Activated CD4-positive, alpha-beta memory T cell treated with anti-CD3 and anti-CD28 coated beads, Interleukin-2, amount 10 ng/mL, durations not matched to agents 7 days and 5 days (primary cell): ENCODE data around the gene PLEKHG4. TPM values are rescaled to one million over a fixed set of nuclear protein-coding genes. Genes with fewer than 3 reads are reported as not detected.

Experiments used
- CTCF ChIA-PET: fragments of 350-600 bp; sonication (Branson Sonifier 250); formaldehyde crosslinking; loops from one replicate; lab custom pipeline; 2021; ENCODE audit warnings: antibody characterized with exemption, inconsistent platforms; lab: Charles Lee
- POLR2A ChIA-PET: fragments of 350-600 bp; sonication (Branson Sonifier 250); formaldehyde crosslinking; loops from one replicate; lab custom pipeline; 2021; ENCODE audit warnings: antibody characterized with exemption; lab: Charles Lee
- DNase-seq: peaks from one replicate; pipeline ENCODE4 v3.0.0-alpha.2; 2020
- H3K27ac Mint-ChIP-seq: one replicate; pipeline ENCODE4 v1.8.0; 2021; ENCODE audit warnings: mild to moderate bottlenecking, mixed read lengths
- H3K27me3 Mint-ChIP-seq: one replicate; pipeline ENCODE4 v1.8.0; 2021; ENCODE audit warnings: mixed read lengths
- H3K36me3 Mint-ChIP-seq: one replicate; pipeline ENCODE4 v1.8.0; 2021; ENCODE audit warnings: low read depth, mixed read lengths
- H3K4me1 Mint-ChIP-seq: one replicate; pipeline ENCODE4 v1.8.0; 2021; ENCODE audit warnings: mixed read lengths
- H3K4me3 Mint-ChIP-seq: one replicate; pipeline ENCODE4 v1.8.0; 2021; ENCODE audit warnings: mild to moderate bottlenecking, mixed read lengths
- H3K9me3 Mint-ChIP-seq: one replicate; pipeline ENCODE4 v1.8.0; 2021; ENCODE audit warnings: mixed read lengths
- total RNA-seq, 2 experiments: library from RNA; stranded (reverse); gene quantifications; one replicate each; pipeline ENCODE4 v1.2.3, GENCODE V29; 2021

The PLEKHG4 gene
- total RNA-seq, 2 experiments from 2014 or later, result 9.2 to 10.9 TPM

DNA sequence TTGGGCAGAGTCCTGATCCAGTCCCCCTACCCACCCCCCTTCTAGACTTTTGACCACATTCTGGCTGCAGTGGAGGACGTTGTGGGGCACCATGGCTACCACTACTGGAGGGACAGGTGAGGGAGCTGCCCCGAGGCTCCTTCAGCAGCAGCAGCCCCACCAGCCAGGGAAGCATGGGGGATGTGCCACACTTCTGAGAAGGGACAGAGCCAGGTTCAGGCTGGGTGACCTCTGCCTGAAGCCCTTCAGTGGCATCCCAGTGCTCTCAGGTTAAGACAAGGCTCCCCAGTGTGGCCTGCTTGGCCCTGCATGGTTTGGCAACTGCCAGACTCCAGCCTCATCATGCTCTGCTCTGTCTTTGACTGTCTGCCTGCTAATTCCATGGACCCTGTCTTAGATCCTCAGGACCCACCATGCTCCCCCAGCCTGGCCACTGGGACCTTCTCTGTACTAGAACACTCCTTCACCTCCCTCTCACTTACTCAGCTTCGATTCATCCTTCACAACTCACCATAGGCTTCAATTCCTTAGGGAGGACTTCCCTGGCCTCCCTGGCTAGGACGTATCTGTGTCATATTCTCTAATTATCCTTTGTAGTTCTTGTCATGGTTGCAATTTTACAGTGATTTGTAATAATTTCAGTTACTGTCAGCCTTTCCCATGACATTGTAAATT is 21.7 kb upstream of the PLEKHG4 start:
- no peaks in the 10 kb centered on the region for H3K9me3 Mint-ChIP-seq
- no peaks in the 10 kb centered on the region for H3K36me3 Mint-ChIP-seq
- ChIA-PET POLR2A (interaction anchor here (0.8 to 1.1 kb wide), 3 partner anchors 11 to 31 kb away, joined by 3 to 4 read pairs (median 3); partner anchors contain the start of gene TMEM208), CTCF (interaction anchor here (1.4 kb wide), 1 partner anchor 9 kb away, joined by 5 read pairs; the partner anchor contains the start of gene SLC9A5)
- DNase-seq, result no peak
- no peak overlapping the region for H3K27ac Mint-ChIP-seq
- H3K4me3 Mint-ChIP-seq, result no peak overlapping the region
- peaks cover 2% of the 10 kb centered on the region for H3K27me3 Mint-ChIP-seq
- no peaks in the 10 kb centered on the region for H3K4me1 Mint-ChIP-seq

- no peak overlapping the region for H3K27ac Mint-ChIP-seq
- H3K27me3 Mint-ChIP-seq, result peaks cover 9% of the 10 kb centered on the region
- H3K9me3 Mint-ChIP-seq, result no peaks in the 10 kb centered on the region
- H3K4me1 Mint-ChIP-seq, result no peaks in the 10 kb centered on the region
- H3K4me3 Mint-ChIP-seq, result no peak overlapping the region
- H3K36me3 Mint-ChIP-seq, result no peaks in the 10 kb centered on the region
- ChIA-PET POLR2A (interaction anchor here (0.8 to 1.1 kb wide), 2 partner anchors 12 to 22 kb away, joined by 3 read pairs; no protein-coding TSS in a partner anchor), CTCF (interaction anchor here (1.4 kb wide), 1 partner anchor 10 kb away, joined by 5 read pairs; the partner anchor contains the start of gene SLC9A5)
- no peak for DNase-seq
Observed at GRCh38 chr16:67258161-67258835, 21.0 kb upstream of the PLEKHG4 start.

- H3K9me3 Mint-ChIP-seq, result no peaks in the 10 kb centered on the region
- POLR2A ChIA-PET, result interaction anchor here (0.6 to 1.8 kb wide), 2 partner anchors 10 to 86 kb away, joined by 4 to 6 read pairs; partner anchors contain the start of gene SLC9A5
Observed at GRCh38 chr16:67259705-67260104, 19.6 kb upstream of the PLEKHG4 start.

GRCh38 chr16:67260426-67261063 is 18.8 kb upstream of the PLEKHG4 start:
- peak; percentile 46 for DNase-seq
- Mint-ChIP-seq H3K36me3 (no peaks in the 10 kb centered on the region), H3K27me3 (peaks cover 9% of the 10 kb centered on the region), H3K9me3 (no peaks in the 10 kb centered on the region), H3K27ac (no peak overlapping the region), H3K4me1 (no peaks in the 10 kb centered on the region), H3K4me3 (no peak overlapping the region)
- POLR2A ChIA-PET, result interaction anchor here (0.7 to 1.8 kb wide), 3 partner anchors 11 to 51 kb away, joined by 3 to 6 read pairs (median 5); partner anchors contain the start of genes FHOD1 and SLC9A5
- CTCF ChIA-PET, result interaction anchor here (0.6 to 1.9 kb wide), 23 partner anchors 11 to 313 kb away, joined by 3 to 16 read pairs (median 4); partner anchors contain the start of genes ATP6V0D1 and SLC9A5

More at GRCh38 chr16:67259705-67260104, 19.6 kb upstream of the PLEKHG4 start:
- H3K36me3 Mint-ChIP-seq, result no peaks in the 10 kb centered on the region
- no peak overlapping the region for H3K27ac Mint-ChIP-seq
- no peak for DNase-seq
- CTCF ChIA-PET, result interaction anchor here (0.7 to 1.9 kb wide), 10 partner anchors 11 to 242 kb away, joined by 3 to 16 read pairs (median 4); partner anchors contain the start of gene SLC9A5
- H3K4me1 Mint-ChIP-seq, result no peaks in the 10 kb centered on the region
- peaks cover 9% of the 10 kb centered on the region for H3K27me3 Mint-ChIP-seq
- no peak overlapping the region for H3K4me3 Mint-ChIP-seq

DNA sequence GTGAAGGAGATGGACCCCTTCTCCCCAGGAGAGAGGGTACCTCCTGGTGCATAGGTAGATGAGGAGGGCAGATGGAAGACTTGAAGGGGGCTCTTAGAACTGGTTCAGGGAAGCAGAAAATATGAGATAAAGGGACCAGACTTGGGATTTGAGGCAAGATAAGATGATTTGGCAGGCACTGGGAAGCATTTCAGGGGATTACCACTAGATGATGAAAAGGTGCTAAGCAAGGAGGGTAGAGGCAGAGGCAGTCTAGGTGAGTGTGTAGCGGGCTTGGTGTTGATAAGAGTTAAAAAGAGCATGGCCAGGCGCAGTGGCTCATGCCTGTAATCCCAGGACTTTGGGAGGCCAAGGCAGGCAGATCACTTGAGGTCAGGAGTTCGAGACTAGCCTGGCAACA is 16.1 kb upstream of the PLEKHG4 start:
- Mint-ChIP-seq H3K4me3 (no peak overlapping the region), H3K27me3 (peaks cover 9% of the 10 kb centered on the region), H3K27ac (no peak overlapping the region), H3K36me3 (no peaks in the 10 kb centered on the region), H3K9me3 (no peaks in the 10 kb centered on the region), H3K4me1 (no peaks in the 10 kb centered on the region)
- ChIA-PET POLR2A (interaction anchor here (1.8 kb wide), 1 partner anchor 15 kb away, joined by 6 read pairs; the partner anchor contains the start of genes FHOD1 and SLC9A5), CTCF (no interaction called here)
- DNase-seq, result no peak

DNA sequence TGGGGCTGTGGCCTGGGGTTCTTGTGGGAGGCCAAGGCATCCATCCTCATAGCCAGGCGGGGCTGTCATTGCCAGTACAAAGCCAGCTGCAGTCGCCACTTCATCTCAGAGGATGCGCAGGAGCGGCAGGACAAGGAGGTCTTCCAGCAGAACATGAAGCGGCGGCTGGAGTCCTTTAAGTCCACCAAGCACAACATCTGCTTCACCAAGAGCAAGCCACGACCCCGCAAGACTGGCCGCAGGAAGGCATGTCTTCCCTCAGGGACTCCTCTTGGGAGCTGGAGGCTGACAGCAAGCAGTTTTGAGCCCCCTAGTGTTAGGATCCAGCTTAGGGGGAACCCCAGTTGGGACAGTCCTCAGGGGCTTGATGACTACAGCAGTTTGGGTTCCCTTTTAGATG is 15.1 kb upstream of the PLEKHG4 start:
- ChIA-PET CTCF (interaction anchor here (0.6 to 1.3 kb wide), 4 partner anchors 14 to 306 kb away, joined by 3 read pairs; no protein-coding TSS in a partner anchor), POLR2A (interaction anchor here (0.7 to 1.8 kb wide), 2 partner anchors 16 to 37 kb away, joined by 3 to 6 read pairs; partner anchors contain the start of genes FHOD1, SLC9A5 and TMEM208)
- no peak overlapping the region for H3K27ac Mint-ChIP-seq

DNA sequence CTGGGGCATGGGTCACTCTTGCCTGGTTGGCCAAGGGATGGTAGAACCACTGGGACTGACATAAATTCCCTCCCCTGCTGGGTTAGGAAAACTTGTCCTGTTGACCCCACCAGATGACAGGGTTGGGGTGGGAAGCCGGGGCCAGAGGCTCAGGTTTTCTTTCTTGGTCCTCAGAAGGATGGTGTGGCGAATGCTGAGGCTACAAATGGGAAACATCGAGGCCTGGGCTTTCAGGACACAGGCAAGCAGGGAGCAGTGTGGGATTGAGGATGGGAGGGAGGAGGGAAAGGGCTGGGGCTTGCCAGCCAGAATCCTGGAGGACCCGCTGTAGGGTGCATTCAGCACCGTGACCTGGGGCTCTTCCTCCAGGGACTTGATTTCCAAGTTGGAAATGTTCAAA is 14.5 kb upstream of the PLEKHG4 start:
- Mint-ChIP-seq H3K4me1 (no peaks in the 10 kb centered on the region), H3K36me3 (no peaks in the 10 kb centered on the region), H3K9me3 (no peaks in the 10 kb centered on the region), H3K27ac (no peak overlapping the region), H3K27me3 (peaks cover 9% of the 10 kb centered on the region), H3K4me3 (no peak overlapping the region)
- ChIA-PET CTCF (interaction anchor here (0.6 to 1.3 kb wide), 3 partner anchors 14 to 306 kb away, joined by 3 read pairs; no protein-coding TSS in a partner anchor), POLR2A (interaction anchor here (1.8 kb wide), 1 partner anchor 17 kb away, joined by 6 read pairs; the partner anchor contains the start of genes FHOD1 and SLC9A5)
- no peak for DNase-seq

More for the DNA sequence above, 15.1 kb upstream of the PLEKHG4 start:
- H3K36me3 Mint-ChIP-seq, result no peaks in the 10 kb centered on the region
- H3K9me3 Mint-ChIP-seq, result no peaks in the 10 kb centered on the region
- no peak overlapping the region for H3K4me3 Mint-ChIP-seq
- peaks cover 9% of the 10 kb centered on the region for H3K27me3 Mint-ChIP-seq
- no peaks in the 10 kb centered on the region for H3K4me1 Mint-ChIP-seq
- no peak for DNase-seq

DNA sequence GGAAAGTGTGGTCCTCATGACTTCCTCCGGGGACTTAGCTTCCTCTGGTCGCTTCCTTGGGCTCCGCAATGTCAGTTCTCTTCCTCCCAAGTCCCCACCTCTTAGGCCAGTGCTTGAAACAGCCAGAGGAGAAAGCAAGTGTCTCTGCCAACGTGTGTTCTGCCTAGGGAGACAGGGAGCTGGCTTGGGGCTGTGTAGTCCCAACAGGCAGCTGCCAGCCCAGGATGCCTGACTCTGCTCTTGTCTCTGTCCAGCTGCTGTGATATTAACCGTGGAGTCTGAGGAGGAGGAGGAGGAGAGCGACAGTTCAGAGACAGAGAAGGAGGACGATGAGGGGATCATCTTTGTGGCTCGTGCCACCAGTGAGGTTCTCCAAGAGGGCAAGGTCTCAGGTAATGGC is 13.5 kb upstream of the PLEKHG4 start:
- Mint-ChIP-seq H3K27me3 (peaks cover 9% of the 10 kb centered on the region), H3K4me3 (no peak overlapping the region), H3K4me1 (no peaks in the 10 kb centered on the region), H3K27ac (no peak overlapping the region), H3K36me3 (no peaks in the 10 kb centered on the region), H3K9me3 (no peaks in the 10 kb centered on the region)
- DNase-seq, result no peak
- POLR2A ChIA-PET, result interaction anchor here (1.0 to 1.1 kb wide), 2 partner anchors 13 to 20 kb away, joined by 4 read pairs; no protein-coding TSS in a partner anchor
- CTCF ChIA-PET, result no interaction called here

- POLR2A ChIA-PET, result interaction anchor here (1.5 kb wide), 1 partner anchor 160 kb away, joined by 3 read pairs; no protein-coding TSS in a partner anchor
- Mint-ChIP-seq H3K4me3 (no peak overlapping the region), H3K27ac (no peak overlapping the region), H3K36me3 (no peaks in the 10 kb centered on the region), H3K9me3 (no peaks in the 10 kb centered on the region), H3K4me1 (no peaks in the 10 kb centered on the region), H3K27me3 (peaks cover 2% of the 10 kb centered on the region)
- DNase-seq, result no peak
- CTCF ChIA-PET, result interaction anchor here (0.7 to 1.3 kb wide), 2 partner anchors 56 to 160 kb away, joined by 4 to 5 read pairs; no protein-coding TSS in a partner anchor
Observed at GRCh38 chr16:67268136-67268579, 11.2 kb upstream of the PLEKHG4 start.

DNA sequence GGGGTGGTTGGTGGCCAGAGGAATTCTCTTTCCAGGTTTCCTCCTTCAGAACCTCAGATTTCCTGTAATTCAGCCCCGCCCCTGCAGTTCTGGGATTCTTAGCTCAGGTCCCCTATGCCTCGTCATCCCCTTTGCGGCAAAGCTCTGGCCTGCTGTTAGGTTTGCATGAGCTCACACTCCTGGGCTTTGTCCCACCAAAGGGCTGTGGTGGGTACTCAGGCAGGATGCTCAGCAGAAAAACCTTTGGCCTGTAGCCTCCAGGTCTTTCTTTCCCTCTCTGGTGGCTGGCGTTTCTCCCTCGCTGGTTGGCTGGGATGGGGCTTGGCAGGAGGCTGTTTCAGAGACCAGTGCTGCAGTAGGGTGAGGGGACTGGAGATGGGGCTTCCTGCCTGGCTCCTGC is 9.6 kb upstream of the PLEKHG4 start:
- Mint-ChIP-seq H3K4me1 (no peaks in the 10 kb centered on the region), H3K27me3 (no peaks in the 10 kb centered on the region), H3K4me3 (no peak overlapping the region), H3K27ac (no peak overlapping the region), H3K36me3 (no peaks in the 10 kb centered on the region), H3K9me3 (no peaks in the 10 kb centered on the region)
- no peak for DNase-seq
- CTCF ChIA-PET, result interaction anchor here (0.9 kb wide), 1 partner anchor 9 kb away, joined by 4 read pairs; no protein-coding TSS in a partner anchor
- POLR2A ChIA-PET, result no interaction called here

GRCh38 chr16:67270931-67271338 is 8.4 kb upstream of the PLEKHG4 start:
- H3K36me3 Mint-ChIP-seq, result no peaks in the 10 kb centered on the region
- ChIA-PET CTCF (interaction anchor here (0.6 kb wide), 1 partner anchor 10 kb away, joined by 3 read pairs; no protein-coding TSS in a partner anchor), POLR2A (interaction anchor here (1.4 kb wide), 1 partner anchor 19 kb away, joined by 3 read pairs; no protein-coding TSS in a partner anchor)
- H3K4me1 Mint-ChIP-seq, result peaks cover 3% of the 10 kb centered on the region
- H3K27ac Mint-ChIP-seq, result no peak overlapping the region
- no peak overlapping the region for H3K4me3 Mint-ChIP-seq
- H3K27me3 Mint-ChIP-seq, result no peaks in the 10 kb centered on the region
- no peak for DNase-seq
- no peaks in the 10 kb centered on the region for H3K9me3 Mint-ChIP-seq

GRCh38 chr16:67271446-67271845 is 7.9 kb upstream of the PLEKHG4 start:
- no peak for DNase-seq
- H3K4me1 Mint-ChIP-seq, result peaks cover 5% of the 10 kb centered on the region
- peaks cover 4% of the 10 kb centered on the region for H3K36me3 Mint-ChIP-seq
- ChIA-PET POLR2A (interaction anchor here (1.4 kb wide), 1 partner anchor 19 kb away, joined by 3 read pairs; no protein-coding TSS in a partner anchor), CTCF (interaction anchor here (0.6 kb wide), 1 partner anchor 11 kb away, joined by 3 read pairs; no protein-coding TSS in a partner anchor)
- no peaks in the 10 kb centered on the region for H3K9me3 Mint-ChIP-seq
- no peak overlapping the region for H3K27ac Mint-ChIP-seq
- H3K4me3 Mint-ChIP-seq, result no peak overlapping the region
- H3K27me3 Mint-ChIP-seq, result no peaks in the 10 kb centered on the region
